WI38 (cell line): ENCODE results near the gene KCNA1.

Experiments used
- H3K4me3 ChIP-seq: 2 replicates; pipeline ENCODE4 v1.5.1; 2011; ENCODE audit warnings: low read depth, mild to moderate bottlenecking, control low read depth, low read length
- CTCF ChIP-seq: IDR thresholded peaks from 2 replicates; pipeline ENCODE4 v1.5.1; 2012; ENCODE audit warnings: low read depth, mild to moderate bottlenecking, control low read depth, low read length

KCNA1 gene

GRCh38 chr12:4954621-4955354, 45.1 kb downstream of the KCNA1 start:
- no peak overlapping the region for H3K4me3 ChIP-seq
- no peak for TF ChIP-seq CTCF

GRCh38 chr12:4956054-4956453, 46.3 kb downstream of the KCNA1 start:
- H3K4me3 ChIP-seq, result no peak overlapping the region
- TF ChIP-seq CTCF, result no peak

GRCh38 chr12:4956968-4957367, 47.3 kb downstream of the KCNA1 start:
- no peak for TF ChIP-seq CTCF
- H3K4me3 ChIP-seq, result no peak overlapping the region

- no peak overlapping the region for H3K4me3 ChIP-seq
- TF ChIP-seq CTCF, result no peak
Measured at GRCh38 chr12:4957761-4958160, 48.1 kb downstream of the KCNA1 start.

GRCh38 chr12:4958697-4959375, 49.1 kb downstream of the KCNA1 start:
- TF ChIP-seq CTCF, result no peak

GRCh38 chr12:4959381-4959780, 49.7 kb downstream of the KCNA1 start:
- no peak overlapping the region for H3K4me3 ChIP-seq
- TF ChIP-seq CTCF, result no peak

More at GRCh38 chr12:4958697-4959375, 49.1 kb downstream of the KCNA1 start:
- H3K4me3 ChIP-seq, result no peak overlapping the region

- no peak overlapping the region for H3K4me3 ChIP-seq
- no peak for TF ChIP-seq CTCF
Measured at GRCh38 chr12:4960030-4960429, 50.3 kb downstream of the KCNA1 start.
